Lung (tissue), 12 donors: ENCODE results near the gene SIRT2. TPM values are rescaled to one million over a fixed set of nuclear protein-coding genes. Genes with fewer than 3 reads are reported as not detected.

ENCODE experiments used
- ATAC-seq: fragments of 200-7000 bp; cut with Tn5 transposase; one replicate; pipeline ENCODE4 v1.9.1; 2020; ENCODE audit warnings: moderate number of reproducible peaks; ENCODE audit not compliant: insufficient read depth, low FRiP score
- DNase-seq, 3 donors: peaks; one replicate each; pipeline ENCODE4 v3.0.0-alpha.2; 2013 to 2017
- H3K27ac ChIP-seq, 2 donors: one replicate each; pipeline ENCODE4 v1.5.1; 2013; ENCODE audit warnings: mild to moderate bottlenecking in 2 of 2, moderate library complexity in 2 of 2, control low read depth in 1 of 2, inconsistent platforms in 1 of 2, low read depth in 1 of 2, low read length in 1 of 2
- H3K27me3 ChIP-seq, 3 donors: one replicate each; pipeline ENCODE4 v1.5.1; 2013; ENCODE audit warnings: low read length in 2 of 3; ENCODE audit not compliant: control insufficient read depth in 3 of 3, insufficient read depth in 3 of 3
- H3K36me3 ChIP-seq, 4 donors: one replicate each; pipeline ENCODE4 v1.5.1; 2013; ENCODE audit warnings: low read length in 4 of 4, mild to moderate bottlenecking in 1 of 4, moderate library complexity in 1 of 4; ENCODE audit not compliant: control insufficient read depth in 4 of 4, insufficient read depth in 4 of 4
- H3K4me1 ChIP-seq, 5 donors: one replicate each; pipeline ENCODE4 v1.5.1; 2013; ENCODE audit warnings: low read length in 5 of 5, mild to moderate bottlenecking in 2 of 5, moderate library complexity in 1 of 5; ENCODE audit not compliant: control insufficient read depth in 5 of 5, insufficient read depth in 5 of 5
- H3K4me3 ChIP-seq: one replicate; pipeline ENCODE4 v1.5.1; 2013; ENCODE audit warnings: mild to moderate bottlenecking, control low read depth, moderate library complexity
- H3K9ac ChIP-seq, 2 donors: one replicate each; pipeline ENCODE4 v1.5.1; 2013; ENCODE audit warnings: low read length in 2 of 2, control low read depth in 1 of 2; ENCODE audit not compliant: insufficient read depth in 1 of 2
- H3K9me3 ChIP-seq, 4 donors: one replicate each; pipeline ENCODE4 v1.5.1; 2013; ENCODE audit warnings: low read length in 3 of 4, mild to moderate bottlenecking in 1 of 4, moderate library complexity in 1 of 4; ENCODE audit not compliant: control insufficient read depth in 4 of 4, insufficient read depth in 3 of 4
- CTCF ChIP-seq: IDR thresholded peaks from 2 replicates; pipeline ENCODE4 v1.5.1; 2012; ENCODE audit warnings: mild to moderate bottlenecking; ENCODE audit errors: control extremely low read depth, extremely low read depth
- WGBS, 2 donors: extraction: QIAGEN DNeasy Blood & Tissue Kit; methylation state at CpG; one replicate each; pipeline ENCODE4 v1.1.7; 2013; 5-methylcytosine and 5-hydroxymethylcytosine counted together
- polyA plus RNA-seq, 2 donors: library from polyadenylated mRNA; stranded (reverse); fragments of 200-250 nt; gene quantifications; one replicate each; pipeline ENCODE4 v1.2.1, GENCODE V29; 2013
- total RNA-seq, 2 donors: library from RNA; depleted of rRNA in 1 of 2; stranded (reverse); fragments of >200 nt in 1 of 2; gene quantifications; one replicate each; pipeline ENCODE4 v1.2.1, GENCODE V29; 2014 to 2021
- donor health status: control.
- donor health status: control.
- donor health status: Bipolar disorder and iron deficiency.
- donor health status: healthy.
- donor health status: DM: yes; HTN: yes; CAD: no.

Gene SIRT2
- total and polyA plus RNA-seq, 4 donors, result 35.5 to 54.8 (median 48.5) TPM

DNA sequence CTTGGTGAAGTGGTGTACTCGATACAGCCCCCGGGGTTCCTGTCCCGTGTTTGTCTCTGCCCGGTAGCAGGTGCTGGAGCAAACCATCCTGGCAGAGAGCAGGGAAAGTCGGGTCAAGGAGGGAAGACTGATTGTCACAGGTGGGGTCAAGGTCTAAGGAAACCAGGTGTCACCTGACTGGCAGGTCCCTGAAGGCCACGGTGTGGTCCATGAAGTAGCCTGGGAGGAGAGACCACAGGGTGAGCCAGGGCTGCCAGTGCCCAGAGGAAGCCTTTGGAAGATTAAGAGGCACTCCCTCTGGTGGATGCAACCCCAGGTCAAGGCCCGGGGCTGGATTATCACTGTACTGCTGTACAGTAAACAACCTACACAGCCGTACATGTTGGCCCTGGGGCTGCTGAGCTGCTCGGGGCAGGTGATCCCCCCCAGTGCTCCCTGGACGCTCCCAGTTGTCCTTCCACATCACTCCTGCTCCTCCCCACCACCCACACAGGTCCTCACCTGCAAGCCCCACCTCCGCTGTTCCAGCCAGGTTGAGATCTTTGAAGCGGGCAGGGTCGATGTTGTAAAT is 18.6 kb upstream of the SIRT2 start:
- 82 to 90% methylated on average over 13 of the region's 13 CpGs for WGBS, 2 donors
- Histone ChIP-seq H3K27me3 (no peaks in the 10 kb centered on the region), H3K4me1 (no peaks in the 10 kb centered on the region), H3K9me3 (no peaks in the 10 kb centered on the region), H3K27ac (no peak overlapping the region), H3K9ac (no peak overlapping the region), H3K36me3 (peaks cover 0 to 7% (median 5%) of the 10 kb centered on the region in 4 donors), H3K4me3 (no peak overlapping the region)
- ATAC-seq, result no peak
- no peak for DNase-seq
- TF ChIP-seq CTCF, result no peak

- WGBS, 2 donors, result 77 to 84% methylated on average over 9 of the region's 9 CpGs
- H3K27ac ChIP-seq, result no peak overlapping the region
- TF ChIP-seq CTCF, result no peak
These were observed 18.1 kb upstream of the SIRT2 start for GRCh38 chr19:38917516-38917915.

GRCh38 chr19:38915329-38916321 is 16.2 kb upstream of the SIRT2 start:
- ATAC-seq, result no peak
- H3K36me3 ChIP-seq, result peaks cover 0 to 3% (median under 1%) of the 10 kb centered on the region in 4 donors
- peaks cover 0 to 3% (median 0%) of the 10 kb centered on the region in 3 donors for H3K27me3 ChIP-seq
- H3K27ac ChIP-seq, result no peak overlapping the region
- WGBS, 2 donors, result 93% methylated on average over 44 of the region's 44 CpGs
- TF ChIP-seq CTCF, result no peak
- no peaks in the 10 kb centered on the region for H3K9me3 ChIP-seq
- H3K4me1 ChIP-seq, result no peaks in the 10 kb centered on the region
- no peak overlapping the region for H3K9ac ChIP-seq
- H3K4me3 ChIP-seq, result no peak overlapping the region
- no peak for DNase-seq

More at GRCh38 chr19:38917516-38917915, 18.1 kb upstream of the SIRT2 start:
- DNase-seq (no peak), ATAC-seq (no peak)
- no peak overlapping the region for H3K4me3 ChIP-seq
- H3K9ac ChIP-seq, result no peak overlapping the region
- no peaks in the 10 kb centered on the region for H3K9me3 ChIP-seq
- H3K4me1 ChIP-seq, result no peaks in the 10 kb centered on the region
- no peaks in the 10 kb centered on the region for H3K27me3 ChIP-seq
- H3K36me3 ChIP-seq, result peaks cover 0 to 7% (median 5%) of the 10 kb centered on the region in 4 donors
